ENCODE results near the gene UBXN7.
"Not testable (repeated sequence)": the region's sequence is repeated elsewhere in the genome, so short reads cannot be mapped to it uniquely, and the experiment has no call there.

The UBXN7 gene

DNA sequence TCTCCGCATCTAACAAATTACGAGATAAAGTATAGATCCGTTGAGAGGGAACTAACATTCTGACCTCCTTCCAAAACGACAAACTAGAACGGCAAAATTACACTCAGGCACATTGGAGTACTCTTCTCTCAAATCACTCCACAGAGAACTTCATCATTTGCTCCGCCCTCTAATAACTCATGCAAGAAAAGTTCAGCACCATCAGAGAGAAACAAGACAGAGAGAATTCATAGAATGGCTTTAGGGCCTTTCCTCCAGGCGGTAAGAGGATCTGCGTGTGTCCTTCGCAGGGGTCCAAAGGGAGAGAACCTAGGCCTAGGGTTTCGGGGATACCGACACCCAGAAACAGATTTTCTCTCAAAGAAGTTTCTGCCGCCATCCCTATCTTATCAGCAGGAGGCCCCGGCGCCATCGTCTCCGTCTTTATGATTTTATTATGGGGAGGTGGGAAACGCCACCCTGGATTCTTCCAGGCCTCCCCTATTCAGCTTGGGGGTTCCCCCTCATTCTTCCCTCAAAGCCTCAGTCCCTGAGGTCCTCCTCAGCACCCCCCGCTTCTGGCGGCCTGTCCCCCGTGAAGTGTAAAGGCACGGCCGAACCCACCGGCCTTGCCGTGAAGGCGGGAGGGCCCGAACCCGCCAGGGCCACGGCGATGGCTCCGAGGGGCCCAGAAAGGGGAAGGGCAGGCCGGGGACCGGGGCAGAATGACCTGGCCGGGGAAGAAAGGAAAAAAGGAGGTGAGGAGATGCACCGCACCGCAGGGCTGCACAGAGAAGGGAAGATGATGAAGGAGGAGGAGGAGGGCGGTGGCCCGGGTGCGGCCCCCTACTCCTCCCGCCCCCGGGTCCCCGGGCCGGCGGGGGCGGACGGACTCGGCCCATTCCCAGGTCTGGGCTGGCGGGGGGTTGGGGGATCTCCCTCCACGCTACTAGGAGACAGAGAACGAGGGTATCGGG is 768 bp downstream of the UBXN7 start:
- DNase-seq (ENCODE audit: low read depth), result no peak
- H3K4me3 ChIP-seq (ENCODE audit: low read depth, low read length), result peak overlapping the region; percentile 86
- TF ChIP-seq, protein P1, sequence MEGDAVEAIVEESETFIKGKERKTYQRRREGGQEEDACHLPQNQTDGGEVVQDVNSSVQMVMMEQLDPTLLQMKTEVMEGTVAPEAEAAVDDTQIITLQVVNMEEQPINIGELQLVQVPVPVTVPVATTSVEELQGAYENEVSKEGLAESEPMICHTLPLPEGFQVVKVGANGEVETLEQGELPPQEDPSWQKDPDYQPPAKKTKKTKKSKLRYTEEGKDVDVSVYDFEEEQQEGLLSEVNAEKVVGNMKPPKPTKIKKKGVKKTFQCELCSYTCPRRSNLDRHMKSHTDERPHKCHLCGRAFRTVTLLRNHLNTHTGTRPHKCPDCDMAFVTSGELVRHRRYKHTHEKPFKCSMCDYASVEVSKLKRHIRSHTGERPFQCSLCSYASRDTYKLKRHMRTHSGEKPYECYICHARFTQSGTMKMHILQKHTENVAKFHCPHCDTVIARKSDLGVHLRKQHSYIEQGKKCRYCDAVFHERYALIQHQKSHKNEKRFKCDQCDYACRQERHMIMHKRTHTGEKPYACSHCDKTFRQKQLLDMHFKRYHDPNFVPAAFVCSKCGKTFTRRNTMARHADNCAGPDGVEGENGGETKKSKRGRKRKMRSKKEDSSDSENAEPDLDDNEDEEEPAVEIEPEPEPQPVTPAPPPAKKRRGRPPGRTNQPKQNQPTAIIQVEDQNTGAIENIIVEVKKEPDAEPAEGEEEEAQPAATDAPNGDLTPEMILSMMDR (IDR thresholded peaks at IDR 0.05; ENCODE audit: low read depth, low read length, missing control alignments), result no peak

DNA sequence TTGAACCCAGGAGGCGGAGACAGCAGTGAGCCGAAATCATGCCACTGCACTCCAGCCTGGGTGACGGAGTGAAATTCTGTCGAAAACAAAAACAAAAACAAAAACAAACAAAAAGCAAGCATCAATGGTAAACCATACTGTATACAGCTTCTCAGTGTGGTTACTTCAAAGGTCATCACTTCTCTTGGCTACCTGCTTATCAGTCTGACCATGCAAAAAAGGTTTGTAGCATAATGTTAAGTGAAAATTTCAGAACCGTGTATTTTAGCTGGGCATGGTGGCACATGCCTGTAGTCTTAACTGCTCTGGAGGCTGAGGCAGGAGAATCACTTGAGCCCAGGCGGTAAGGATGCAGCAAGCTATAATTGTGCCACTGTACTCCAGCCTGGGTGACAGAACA is 4.2 kb downstream of the UBXN7 start:
- TF ChIP-seq, protein P1 (IDR thresholded peaks at IDR 0.05; ENCODE audit: low read depth, low read length, missing control alignments), result no peak
- no peak overlapping the region for H3K4me3 ChIP-seq (ENCODE audit: low read depth, low read length)
- no peak for DNase-seq (ENCODE audit: low read depth)

DNA sequence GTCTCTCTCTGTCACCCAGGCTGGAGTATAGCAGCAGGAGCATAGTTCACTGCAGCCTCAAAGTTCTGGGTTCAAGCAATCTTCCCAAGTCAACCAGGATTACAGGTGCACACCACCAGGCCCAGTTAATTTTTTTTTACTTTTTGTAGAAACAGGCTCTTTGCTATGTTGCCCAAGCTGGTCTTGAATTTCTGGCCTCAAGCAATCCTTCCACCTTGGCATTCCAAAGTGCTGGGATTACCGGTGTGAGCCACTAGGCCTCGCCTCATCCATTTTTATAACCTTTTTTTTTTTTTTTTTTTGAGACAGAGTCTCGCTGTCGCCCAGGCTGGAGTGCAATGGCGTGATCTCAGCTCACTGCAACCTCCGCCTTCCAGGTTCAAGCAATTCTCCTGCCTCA is 7.8 kb downstream of the UBXN7 start:
- not testable (repeated sequence) for DNase-seq (ENCODE audit: low read depth); H3K4me3 ChIP-seq (ENCODE audit: low read depth, low read length)

DNA sequence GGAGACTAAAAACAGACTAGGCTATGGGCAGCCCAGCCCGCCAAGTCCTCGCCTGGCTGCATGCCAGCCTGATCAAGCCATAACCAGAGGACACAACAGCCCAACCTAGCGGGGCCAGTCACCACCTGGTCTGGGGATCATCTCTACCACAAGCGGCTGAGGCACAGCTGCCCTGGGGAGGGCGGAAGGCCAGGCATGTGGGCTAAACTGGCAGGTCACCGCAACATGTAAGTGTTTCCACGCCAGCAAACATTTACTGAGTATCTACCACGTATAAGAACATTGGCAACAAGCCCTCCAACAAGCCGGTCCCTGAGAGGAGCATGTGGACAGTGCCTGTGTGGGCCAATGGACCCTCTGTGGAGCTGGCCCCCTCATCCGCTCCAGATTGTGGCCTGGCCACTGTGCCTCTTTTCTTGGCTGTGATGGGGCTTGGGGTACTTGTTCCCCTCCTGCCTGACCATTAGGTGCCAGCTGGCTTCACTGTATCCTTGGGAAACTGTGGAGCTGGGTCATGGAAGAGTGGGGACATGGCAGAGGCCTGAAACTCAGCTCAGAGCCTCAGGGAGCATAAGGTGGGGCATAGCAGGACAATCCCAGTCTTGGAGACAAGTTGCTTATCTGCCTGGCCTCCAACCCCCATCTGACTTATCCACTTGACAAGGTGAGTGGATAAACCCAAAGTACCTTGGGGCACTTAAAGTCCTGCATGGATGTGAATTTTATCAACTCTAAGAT is 9.0 kb downstream of the UBXN7 start:
- no peak for DNase-seq (ENCODE audit: low read depth)
- TF ChIP-seq, protein P1 (IDR thresholded peaks at IDR 0.05; ENCODE audit: low read depth, low read length, missing control alignments), result no peak
- no peak overlapping the region for H3K4me3 ChIP-seq (ENCODE audit: low read depth, low read length)

DNA sequence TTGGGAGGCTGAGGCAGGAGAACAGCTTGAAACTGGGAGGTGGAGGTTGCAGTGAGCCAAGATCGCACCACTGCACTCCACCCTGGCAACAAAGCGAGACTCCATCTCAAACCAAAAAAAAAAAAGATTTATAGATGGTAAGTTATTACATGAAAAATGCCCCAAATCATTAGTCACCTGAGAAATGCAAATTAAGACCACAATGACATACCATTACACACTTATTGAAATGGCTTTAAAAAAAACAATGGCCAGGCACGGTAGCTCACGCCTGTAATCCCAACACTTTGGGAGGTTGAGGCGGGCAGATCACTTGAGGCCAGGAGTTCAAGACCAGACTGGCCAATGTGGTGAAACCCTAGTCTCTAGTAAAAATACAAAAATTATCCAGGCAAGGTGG is 10.6 kb downstream of the UBXN7 start:
- H3K4me3 ChIP-seq (ENCODE audit: low read depth, low read length); DNase-seq (ENCODE audit: low read depth): not testable (repeated sequence)

DNA sequence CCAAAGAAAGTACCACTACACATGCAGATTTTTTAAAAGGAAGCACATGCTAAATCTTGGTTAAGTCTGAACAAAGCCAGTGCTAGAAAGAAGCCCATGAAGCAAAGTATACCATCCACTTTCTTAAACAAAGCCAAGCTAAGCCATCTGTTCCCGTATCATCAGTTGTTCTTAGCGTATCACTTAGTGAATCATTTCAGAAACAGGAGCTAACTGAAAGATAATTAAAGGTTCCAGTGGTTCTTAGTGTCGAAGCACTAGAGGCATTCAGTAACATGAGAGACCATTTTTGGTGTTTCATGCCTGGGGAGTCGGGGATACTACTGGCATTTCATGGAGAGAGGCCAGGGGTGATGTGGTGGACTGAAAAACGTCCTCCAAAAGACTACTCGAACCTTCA is 12.8 kb downstream of the UBXN7 start:
- DNase-seq (ENCODE audit: low read depth), result no peak
- TF ChIP-seq, protein P1 (IDR thresholded peaks at IDR 0.05; ENCODE audit: low read depth, low read length, missing control alignments), result no peak
- H3K4me3 ChIP-seq (ENCODE audit: low read depth, low read length), result no peak overlapping the region

DNA sequence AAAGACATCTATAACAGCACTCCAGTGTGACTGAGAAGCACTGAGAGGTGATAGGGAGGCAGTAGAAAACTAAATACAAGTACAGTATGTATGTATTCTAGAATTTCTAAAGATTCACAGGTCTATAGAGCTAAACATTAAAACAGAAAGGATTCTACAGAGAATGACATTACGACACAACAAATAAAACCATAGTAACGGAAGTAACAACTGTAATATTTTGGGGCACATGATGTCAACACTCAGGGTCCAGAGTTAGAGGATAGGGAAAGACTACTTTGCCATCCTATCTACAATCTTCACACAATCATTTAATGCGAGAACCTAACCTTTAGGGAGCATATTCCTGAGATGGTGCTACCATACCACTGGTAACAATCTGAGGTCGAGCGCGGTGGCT is 13.6 kb downstream of the UBXN7 start:
- H3K4me3 ChIP-seq (ENCODE audit: low read depth, low read length), result no peak overlapping the region
- no peak for DNase-seq (ENCODE audit: low read depth)
- TF ChIP-seq, protein P1 (IDR thresholded peaks at IDR 0.05; ENCODE audit: low read depth, low read length, missing control alignments), result no peak

All from GM12864 (cell line).